Neuronal stem cell (in vitro differentiated cells): ENCODE data around the gene SPAG16.

ENCODE experiments used
- DNase-seq: peaks from one replicate; pipeline ENCODE4 v3.0.0-alpha.2; 2013; ENCODE audit warnings: low spot score
- H2AFZ ChIP-seq: one replicate; pipeline ENCODE4 v1.6.1; 2013; ENCODE audit warnings: mild to moderate bottlenecking, low read length, inconsistent platforms
- H2AK5ac ChIP-seq: 2 replicates; pipeline ENCODE4 v1.6.1; 2013; ENCODE audit warnings: low read depth, mild to moderate bottlenecking, inconsistent platforms, low read length, moderate library complexity, mixed read lengths
- H2BK120ac ChIP-seq: 2 replicates; pipeline ENCODE4 v1.6.1; 2013; ENCODE audit warnings: low read depth, mild to moderate bottlenecking, inconsistent platforms, low read length, moderate library complexity, mixed read lengths
- H2BK12ac ChIP-seq: one replicate; pipeline ENCODE4 v1.6.1; 2013; ENCODE audit warnings: low read length, inconsistent platforms
- H2BK15ac ChIP-seq: 2 replicates; pipeline ENCODE4 v1.6.1; 2013; ENCODE audit warnings: mild to moderate bottlenecking, low read length, inconsistent platforms, mixed read lengths
- H2BK5ac ChIP-seq: one replicate; pipeline ENCODE4 v1.6.1; 2013; ENCODE audit warnings: inconsistent platforms, mild to moderate bottlenecking, low read length, moderate library complexity
- H3K14ac ChIP-seq: one replicate; pipeline ENCODE4 v1.6.1; 2013; ENCODE audit warnings: low read length, inconsistent platforms
- H3K18ac ChIP-seq: 2 replicates; pipeline ENCODE4 v1.6.1; 2013; ENCODE audit warnings: low read length, inconsistent platforms
- H3K23ac ChIP-seq: 2 replicates; pipeline ENCODE4 v1.6.1; 2013; ENCODE audit warnings: low read depth, mild to moderate bottlenecking, mixed read lengths, low read length, inconsistent platforms; ENCODE audit not compliant: poor library complexity
- H3K27ac ChIP-seq: replicated peaks from 3 replicates; pipeline ENCODE4 v1.5.1; 2013; ENCODE audit warnings: low read length, inconsistent platforms
- H3K27me3 ChIP-seq, 3 experiments: 2 replicates each; pipeline ENCODE4 v1.6.1; 2013; ENCODE audit warnings: low read length in 3 of 3, mild to moderate bottlenecking in 2 of 3, inconsistent platforms in 1 of 3, low read depth in 1 of 3, mixed read lengths in 1 of 3, moderate library complexity in 1 of 3; ENCODE audit not compliant: control insufficient read depth in 3 of 3, insufficient read depth in 3 of 3
- H3K36me3 ChIP-seq, 2 donors: replicated peaks in 1 of 2; 2 replicates each; pipeline ENCODE4 v1.6.1; 2013; ENCODE audit warnings: low read length in 2 of 2; ENCODE audit not compliant: control insufficient read depth in 2 of 2, insufficient read depth in 2 of 2
- H3K4ac ChIP-seq: 2 replicates; pipeline ENCODE4 v1.6.1; 2013; ENCODE audit warnings: inconsistent platforms, mild to moderate bottlenecking, low read length, moderate library complexity
- H3K4me1 ChIP-seq, 2 donors: 1 replicate in 1 of 2; 2 replicates in 1 of 2; pipeline ENCODE4 v1.6.1; 2013; ENCODE audit warnings: low read length in 2 of 2, low read depth in 1 of 2; ENCODE audit not compliant: control insufficient read depth in 2 of 2, insufficient read depth in 1 of 2
- H3K4me2 ChIP-seq: one replicate; pipeline ENCODE4 v1.6.1; 2013; ENCODE audit warnings: mild to moderate bottlenecking, low read length, inconsistent platforms; ENCODE audit not compliant: insufficient read depth, poor library complexity, severe bottlenecking
- H3K4me3 ChIP-seq, 2 donors: 2 replicates each; pipeline ENCODE4 v1.5.1; 2013; ENCODE audit warnings: low read length in 2 of 2, mild to moderate bottlenecking in 2 of 2, inconsistent platforms in 1 of 2, moderate library complexity in 1 of 2
- H3K79me1 ChIP-seq: one replicate; pipeline ENCODE4 v1.6.1; 2013; ENCODE audit warnings: low read depth, mild to moderate bottlenecking, inconsistent platforms, low read length, moderate library complexity
- H3K9ac ChIP-seq: one replicate; pipeline ENCODE4 v1.6.1; 2013; ENCODE audit warnings: mild to moderate bottlenecking, low read depth, low read length, inconsistent platforms; ENCODE audit not compliant: poor library complexity
- H3K9me3 ChIP-seq, 2 donors: replicated peaks in 1 of 2; 2 replicates each; pipeline versions ENCODE3 to v1.6.1; 2013; ENCODE audit warnings: low read length in 2 of 2, mild to moderate bottlenecking in 2 of 2, inconsistent platforms in 1 of 2, low read depth in 1 of 2, mixed read lengths in 1 of 2, moderate library complexity in 1 of 2; ENCODE audit not compliant: control insufficient read depth in 2 of 2, insufficient read depth in 1 of 2
- H4K8ac ChIP-seq: one replicate; pipeline ENCODE4 v1.6.1; 2013; ENCODE audit warnings: low read depth, mild to moderate bottlenecking, inconsistent platforms, low read length, moderate library complexity
- H4K91ac ChIP-seq: one replicate; pipeline ENCODE4 v1.6.1; 2013; ENCODE audit warnings: low read length, low read depth, mild to moderate bottlenecking, inconsistent platforms; ENCODE audit not compliant: poor library complexity
- WGBS, 2 donors: extraction: QIAGEN DNeasy Blood & Tissue Kit; methylation state at CpG; one replicate each; pipeline ENCODE4 v1.1.7; 2013; ENCODE audit warnings: missing lambda C conversion rate in 2 of 2, mixed read lengths in 1 of 2; ENCODE audit not compliant: insufficient read length in 2 of 2, insufficient replicate concordance in 1 of 2; ENCODE audit errors: extremely low coverage in 2 of 2; 5-methylcytosine and 5-hydroxymethylcytosine counted together

The SPAG16 gene

GRCh38 chr2:213740453-213740852 is 456.2 kb downstream of the SPAG16 start:
- Histone ChIP-seq H2BK5ac (no peak overlapping the region), H3K9ac (no peak overlapping the region), H2BK15ac (no peak overlapping the region), H2BK120ac (no peak overlapping the region), H3K14ac (no peak overlapping the region), H3K4me1 (no peaks in the 10 kb centered on the region), H3K27me3 (no peaks in the 10 kb centered on the region), H4K8ac (no peak overlapping the region), H3K4me3 (no peak overlapping the region), H3K4ac (no peak overlapping the region), H2AFZ (no peak overlapping the region), H3K36me3 (no peaks in the 10 kb centered on the region), H3K4me2 (no peak overlapping the region), H2BK12ac (no peak overlapping the region), H3K18ac (no peak overlapping the region), H2AK5ac (no peak overlapping the region), H3K9me3 (no peaks in the 10 kb centered on the region), H4K91ac (no peak overlapping the region), H3K23ac (no peak overlapping the region), H3K79me1 (no peaks in the 10 kb centered on the region), H3K27ac (no peak overlapping the region)
- no CpG with 5 or more reads among the region's 3 CpGs for WGBS, 2 donors
- no peak for DNase-seq

- no peaks in the 10 kb centered on the region for H3K4me1 ChIP-seq
- no peak overlapping the region for H2BK5ac ChIP-seq
- no peak overlapping the region for H3K4me3 ChIP-seq
- peak overlapping the region; percentile 46 for H2AFZ ChIP-seq
- no peak overlapping the region for H3K18ac ChIP-seq
- H3K27ac ChIP-seq: no peak overlapping the region
- DNase-seq: no peak
- H2BK12ac ChIP-seq: no peak overlapping the region
- H3K4me2 ChIP-seq: no peak overlapping the region
- no CpG with 5 or more reads among the region's 6 CpGs for WGBS, 2 donors
- no peaks in the 10 kb centered on the region for H3K79me1 ChIP-seq
- H3K9me3 ChIP-seq: no peaks in the 10 kb centered on the region
- H3K36me3 ChIP-seq: no peaks in the 10 kb centered on the region
- H3K23ac ChIP-seq: no peak overlapping the region
- no peak overlapping the region for H2AK5ac ChIP-seq
- H4K8ac ChIP-seq: no peak overlapping the region
- no peak overlapping the region for H2BK15ac ChIP-seq
- no peak overlapping the region for H3K4ac ChIP-seq
- no peaks in the 10 kb centered on the region for H3K27me3 ChIP-seq
- no peak overlapping the region for H3K9ac ChIP-seq
- no peak overlapping the region for H3K14ac ChIP-seq
- no peak overlapping the region for H4K91ac ChIP-seq
- no peak overlapping the region for H2BK120ac ChIP-seq
These were observed 467.2 kb downstream of the SPAG16 start for GRCh38 chr2:213751446-213751845.

- no peak overlapping the region for H2BK120ac ChIP-seq
- no peaks in the 10 kb centered on the region for H3K36me3 ChIP-seq
- no peaks in the 10 kb centered on the region for H3K27me3 ChIP-seq
- H3K79me1 ChIP-seq: no peaks in the 10 kb centered on the region
- no peaks in the 10 kb centered on the region for H3K4me1 ChIP-seq
- H3K18ac ChIP-seq: no peak overlapping the region
- no peak overlapping the region for H3K4me3 ChIP-seq
- no peaks in the 10 kb centered on the region for H3K9me3 ChIP-seq
- H3K4me2 ChIP-seq: no peak overlapping the region
- no peak overlapping the region for H3K27ac ChIP-seq
- no peak overlapping the region for H4K91ac ChIP-seq
- H2AK5ac ChIP-seq: no peak overlapping the region
- no peak overlapping the region for H2BK5ac ChIP-seq
- no peak for DNase-seq
- no peak overlapping the region for H3K14ac ChIP-seq
- H2BK15ac ChIP-seq: no peak overlapping the region
- no peak overlapping the region for H3K4ac ChIP-seq
- no peak overlapping the region for H4K8ac ChIP-seq
- H2BK12ac ChIP-seq: no peak overlapping the region
- H3K9ac ChIP-seq: no peak overlapping the region
- no peak overlapping the region for H3K23ac ChIP-seq
- H2AFZ ChIP-seq: no peak overlapping the region
- WGBS, 2 donors: no CpG with 5 or more reads among the region's 2 CpGs
These were observed 468.3 kb downstream of the SPAG16 start for GRCh38 chr2:213752575-213752974.

- no peak overlapping the region for H4K91ac ChIP-seq
- H2BK5ac ChIP-seq: no peak overlapping the region
- no peak overlapping the region for H3K4me2 ChIP-seq
- no peak overlapping the region for H2BK120ac ChIP-seq
- no peaks in the 10 kb centered on the region for H3K9me3 ChIP-seq
- no peak overlapping the region for H2BK15ac ChIP-seq
- no peaks in the 10 kb centered on the region for H3K36me3 ChIP-seq
- no peak overlapping the region for H4K8ac ChIP-seq
- no peaks in the 10 kb centered on the region for H3K4me1 ChIP-seq
- H3K9ac ChIP-seq: no peak overlapping the region
- H3K27ac ChIP-seq: no peak overlapping the region
- no peak overlapping the region for H3K4me3 ChIP-seq
- no peak overlapping the region for H2BK12ac ChIP-seq
- H3K79me1 ChIP-seq: no peaks in the 10 kb centered on the region
- no peak for DNase-seq
- H3K23ac ChIP-seq: no peak overlapping the region
- no CpG with 5 or more reads among the region's 3 CpGs for WGBS, 2 donors
- H3K4ac ChIP-seq: no peak overlapping the region
- H2AK5ac ChIP-seq: no peak overlapping the region
- H3K27me3 ChIP-seq: no peaks in the 10 kb centered on the region
- H3K18ac ChIP-seq: no peak overlapping the region
- no peak overlapping the region for H3K14ac ChIP-seq
- no peak overlapping the region for H2AFZ ChIP-seq
These were observed 473.3 kb downstream of the SPAG16 start for GRCh38 chr2:213757525-213757924.
